CD4-positive, alpha-beta T cell (primary cell): Measurements from ENCODE around the gene NEK9. TPM values are rescaled to one million over a fixed set of nuclear protein-coding genes. Genes with fewer than 3 reads are reported as not detected.

Source experiments
- ATAC-seq: fragments of 200-7000 bp; cut with Tn5 transposase; one replicate; pipeline ENCODE4 v1.10.0; 2022; ENCODE audit warnings: mild to moderate bottlenecking; ENCODE audit not compliant: poor library complexity
- CTCF ChIA-PET: fragments of 350-600 bp; sonication (Branson Sonifier 250); formaldehyde crosslinking; loops from one replicate; lab custom pipeline; 2021; ENCODE audit warnings: antibody characterized with exemption, inconsistent platforms; lab: Charles Lee
- POLR2A ChIA-PET: fragments of 350-600 bp; sonication (Branson Sonifier 250); formaldehyde crosslinking; loops from one replicate; lab custom pipeline; 2021; ENCODE audit warnings: antibody characterized with exemption, inconsistent platforms; lab: Charles Lee
- DNase-seq, 14 experiments: peaks; one replicate each; pipeline ENCODE4 v3.0.0-alpha.2; 2013 to 2020; ENCODE audit warnings: mixed read lengths in 2 of 14
- H3K27ac ChIP-seq, 2 donors: one replicate each; pipeline versions ENCODE4 v1.5.1 to v1.7.0; 2013; ENCODE audit warnings: low read length in 2 of 2, low read depth in 1 of 2, mild to moderate bottlenecking in 1 of 2
- H3K27me3 ChIP-seq, 2 experiments: 1 replicate in 1 of 2; 2 replicates in 1 of 2; pipeline versions ENCODE4 v1.6.1 to v1.7.0; 2013; ENCODE audit warnings: low read length in 2 of 2, control low read depth in 1 of 2, mild to moderate bottlenecking in 1 of 2, moderate library complexity in 1 of 2; ENCODE audit not compliant: insufficient read depth in 2 of 2, control insufficient read depth in 1 of 2
- H3K36me3 ChIP-seq: one replicate; pipeline ENCODE4 v1.6.1; 2013; ENCODE audit warnings: low read length, control low read depth; ENCODE audit not compliant: insufficient read depth
- H3K4me1 ChIP-seq: one replicate; pipeline ENCODE4 v1.6.1; 2013; ENCODE audit warnings: low read length, control low read depth; ENCODE audit not compliant: insufficient read depth
- H3K4me3 ChIP-seq: one replicate; pipeline ENCODE4 v1.5.1; 2013; ENCODE audit warnings: mild to moderate bottlenecking, low read length, moderate library complexity
- H3K9me3 ChIP-seq, 2 experiments: 1 replicate in 1 of 2; 2 replicates in 1 of 2; pipeline versions ENCODE4 v1.6.1 to v1.7.0; 2013; ENCODE audit warnings: low read length in 2 of 2, mild to moderate bottlenecking in 2 of 2, control low read depth in 1 of 2, moderate library complexity in 1 of 2; ENCODE audit not compliant: control insufficient read depth in 1 of 2, insufficient read depth in 1 of 2
- H3K27ac Mint-ChIP-seq: one replicate; pipeline ENCODE4 v1.8.0; 2020; ENCODE audit warnings: mixed read lengths
- H3K27me3 Mint-ChIP-seq: one replicate; pipeline ENCODE4 v1.8.0; 2021; ENCODE audit warnings: mixed read lengths
- H3K36me3 Mint-ChIP-seq: one replicate; pipeline ENCODE4 v1.8.0; 2021; ENCODE audit warnings: low read depth, mixed read lengths
- H3K4me1 Mint-ChIP-seq: one replicate; pipeline ENCODE4 v1.8.0; 2021; ENCODE audit warnings: low read depth, mixed read lengths
- H3K4me3 Mint-ChIP-seq: one replicate; pipeline ENCODE4 v1.8.0; 2020; ENCODE audit warnings: mild to moderate bottlenecking, mixed read lengths
- H3K9me3 Mint-ChIP-seq: one replicate; pipeline ENCODE4 v1.8.0; 2020; ENCODE audit warnings: mixed read lengths
- CTCF ChIP-seq: fragments of 200-600 bp; IDR thresholded peaks from one replicate; pipeline ENCODE4 v1.8.0; 2022; ENCODE audit warnings: antibody characterized with exemption, mild to moderate bottlenecking
- intact Hi-C, 2 experiments: fragments of 100-400 bp; cut with DNase I in 1 of 2; cut with micrococcal nuclease in 1 of 2; formaldehyde crosslinking; loops; one replicate each; pipeline versions ENCODE4 v1.15.1 to v1.9.0; 2023 to 2025; cut with DNase I, micrococcal nuclease
- total RNA-seq, 174 experiments: library from RNA in 2 of 174; stranded (reverse) in 2 of 174; gene quantifications; one replicate each; pipeline ENCODE4 v1.2.3 and lab custom pipeline; 2021 to 2026

NEK9 gene
- total RNA-seq, 2 experiments from 2014 or later, result 53.5 to 54.1 TPM

GRCh38 chr14:75143761-75144527 is 17.1 kb upstream of the NEK9 start:
- Histone ChIP-seq H3K4me1 (peaks cover 31% of the 10 kb centered on the region), H3K27ac (no peak overlapping the region), H3K9me3 (no peaks in the 10 kb centered on the region), H3K4me3 (no peak overlapping the region), H3K27me3 (no peaks in the 10 kb centered on the region), H3K36me3 (peaks cover 20% of the 10 kb centered on the region)
- POLR2A ChIA-PET, result interaction anchor here (0.8 kb wide), 1 partner anchor 150 kb away, joined by 4 read pairs; no protein-coding TSS in a partner anchor
- H3K27me3 Mint-ChIP-seq, result no peaks in the 10 kb centered on the region
- no peak overlapping the region for H3K4me3 Mint-ChIP-seq
- DNase-seq (no peak), ATAC-seq (no peak)
- intact Hi-C loops, result loop anchor here in 1 of 2 experiments (2.0 to 5.0 kb wide), 2 partner anchors 33 to 89 kb away; partner anchors contain the start of gene TMED10
- no peak for TF ChIP-seq CTCF
- H3K9me3 Mint-ChIP-seq, result no peaks in the 10 kb centered on the region
- H3K27ac Mint-ChIP-seq, result peak overlapping the region; percentile 56
- peaks cover 77% of the 10 kb centered on the region for H3K4me1 Mint-ChIP-seq
- CTCF ChIA-PET, result interaction anchor here (1.7 to 2.3 kb wide), 2 partner anchors 151 to 163 kb away, joined by 4 to 9 read pairs; no protein-coding TSS in a partner anchor
- H3K36me3 Mint-ChIP-seq, result peaks cover 60% of the 10 kb centered on the region

GRCh38 chr14:75142494-75142893 is 15.6 kb upstream of the NEK9 start:
- Mint-ChIP-seq H3K27me3 (no peaks in the 10 kb centered on the region), H3K36me3 (peaks cover 50% of the 10 kb centered on the region), H3K27ac (peak overlapping the region; percentile 63), H3K4me1 (peaks cover 77% of the 10 kb centered on the region), H3K4me3 (no peak overlapping the region), H3K9me3 (no peaks in the 10 kb centered on the region)
- TF ChIP-seq CTCF, result no peak
- intact Hi-C loops, result loop anchor here in 1 of 2 experiments (1.0 to 5.0 kb wide), 4 partner anchors 10 to 154 kb away; partner anchors contain the start of gene TMED10
- ChIA-PET POLR2A (interaction anchor here (1.6 to 2.3 kb wide), 2 partner anchors 33 to 161 kb away, joined by 5 to 6 read pairs; no protein-coding TSS in a partner anchor), CTCF (interaction anchor here (1.1 to 2.3 kb wide), 9 partner anchors 13 to 161 kb away, joined by 3 to 9 read pairs (median 4); no protein-coding TSS in a partner anchor)
- Histone ChIP-seq H3K27ac (no peak overlapping the region), H3K4me1 (peaks cover 28% of the 10 kb centered on the region), H3K36me3 (peaks cover 16% of the 10 kb centered on the region), H3K4me3 (no peak overlapping the region), H3K27me3 (no peaks in the 10 kb centered on the region), H3K9me3 (no peaks in the 10 kb centered on the region)
- DNase-seq (no peak), ATAC-seq (no peak)

GRCh38 chr14:75141967-75142366 is 15.1 kb upstream of the NEK9 start:
- peak; percentile 69 for ATAC-seq
- Mint-ChIP-seq H3K9me3 (no peaks in the 10 kb centered on the region), H3K27ac (peak overlapping the region; percentile 63), H3K4me3 (no peak overlapping the region), H3K4me1 (peaks cover 74% of the 10 kb centered on the region), H3K27me3 (no peaks in the 10 kb centered on the region), H3K36me3 (peaks cover 45% of the 10 kb centered on the region)
- intact Hi-C loops, result loop anchor here in 1 of 2 experiments (1.0 to 5.0 kb wide), 4 partner anchors 10 to 154 kb away; partner anchors contain the start of gene TMED10
- H3K4me1 ChIP-seq, result peaks cover 25% of the 10 kb centered on the region
- CTCF ChIA-PET, result interaction anchor here (1.1 to 2.3 kb wide), 9 partner anchors 14 to 162 kb away, joined by 3 to 9 read pairs (median 4); no protein-coding TSS in a partner anchor
- no peaks in the 10 kb centered on the region for H3K9me3 ChIP-seq
- peaks cover 11% of the 10 kb centered on the region for H3K36me3 ChIP-seq
- POLR2A ChIA-PET, result interaction anchor here (1.6 to 2.3 kb wide), 2 partner anchors 34 to 162 kb away, joined by 5 to 6 read pairs; no protein-coding TSS in a partner anchor
- no peak overlapping the region for H3K4me3 ChIP-seq
- no peaks in the 10 kb centered on the region for H3K27me3 ChIP-seq
- peak; percentile 51 for TF ChIP-seq CTCF
- no peak overlapping the region for H3K27ac ChIP-seq
- DNase-seq, result peak in 7 of 14 experiments; percentile 8 to 73 (median 47)
